ENCODE measurements around the gene RBP7. TPM values are rescaled to one million over a fixed set of nuclear protein-coding genes. Genes with fewer than 3 reads are reported as not detected.

RBP7 gene
- total RNA-seq, 1 experiment from 2014 or later: 6.0 TPM

DNA sequence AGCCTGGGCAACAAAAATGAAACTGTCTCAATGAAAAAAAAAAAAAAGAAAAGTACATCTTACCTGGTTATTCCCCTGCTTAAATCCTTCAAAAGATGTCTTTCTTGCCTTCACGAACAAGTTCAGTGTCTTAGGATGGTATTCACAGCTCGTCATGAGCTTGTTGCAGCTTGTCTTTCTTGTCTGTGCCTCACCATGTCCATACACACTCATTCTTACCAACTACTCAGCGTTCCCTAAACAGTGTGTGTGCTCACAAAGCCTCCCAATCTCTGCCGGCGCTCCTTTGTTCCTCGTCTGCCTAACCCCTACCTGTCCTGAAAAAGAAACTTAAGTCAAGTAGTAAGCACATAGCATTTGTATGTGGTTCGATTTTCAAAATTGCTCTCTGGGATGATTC is 66.8 kb downstream of the RBP7 start:
- ATAC-seq (no peak), DNase-seq (no peak)
- TF ChIP-seq EZH2 (IDR thresholded peaks at IDR 0.05; ENCODE audit: low read length, unreplicated experiment) (no peak), EZH2phosphoT487 (IDR thresholded peaks at IDR 0.05; ENCODE audit: borderline replicate concordance, low read length) (no peak)
- TF ChIP-seq, protein P1, sequence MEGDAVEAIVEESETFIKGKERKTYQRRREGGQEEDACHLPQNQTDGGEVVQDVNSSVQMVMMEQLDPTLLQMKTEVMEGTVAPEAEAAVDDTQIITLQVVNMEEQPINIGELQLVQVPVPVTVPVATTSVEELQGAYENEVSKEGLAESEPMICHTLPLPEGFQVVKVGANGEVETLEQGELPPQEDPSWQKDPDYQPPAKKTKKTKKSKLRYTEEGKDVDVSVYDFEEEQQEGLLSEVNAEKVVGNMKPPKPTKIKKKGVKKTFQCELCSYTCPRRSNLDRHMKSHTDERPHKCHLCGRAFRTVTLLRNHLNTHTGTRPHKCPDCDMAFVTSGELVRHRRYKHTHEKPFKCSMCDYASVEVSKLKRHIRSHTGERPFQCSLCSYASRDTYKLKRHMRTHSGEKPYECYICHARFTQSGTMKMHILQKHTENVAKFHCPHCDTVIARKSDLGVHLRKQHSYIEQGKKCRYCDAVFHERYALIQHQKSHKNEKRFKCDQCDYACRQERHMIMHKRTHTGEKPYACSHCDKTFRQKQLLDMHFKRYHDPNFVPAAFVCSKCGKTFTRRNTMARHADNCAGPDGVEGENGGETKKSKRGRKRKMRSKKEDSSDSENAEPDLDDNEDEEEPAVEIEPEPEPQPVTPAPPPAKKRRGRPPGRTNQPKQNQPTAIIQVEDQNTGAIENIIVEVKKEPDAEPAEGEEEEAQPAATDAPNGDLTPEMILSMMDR (conservative IDR thresholded peaks at IDR 0.05; ENCODE audit: low read depth, low read length): no peak
- Histone ChIP-seq H3F3A (ENCODE audit: low read length, unreplicated experiment) (no peaks in the 10 kb centered on the region), H3K9me2 (replicated peaks; ENCODE audit: low read length) (no peaks in the 10 kb centered on the region), H3K9me3 (ENCODE audit: low read length) (no peaks in the 10 kb centered on the region), H3K9ac (ENCODE audit: low read length) (no peak overlapping the region), H3K27me3 (ENCODE audit: low read length) (no peaks in the 10 kb centered on the region), H3K79me2 (ENCODE audit: low read length) (peaks cover 61% of the 10 kb centered on the region), H3K4me3 (ENCODE audit: low read length) (no peak overlapping the region), H3K36me3 (ENCODE audit: low read depth, low read length) (no peaks in the 10 kb centered on the region), H2AFZ (ENCODE audit: low read length) (no peak overlapping the region), H4K20me1 (ENCODE audit: low read length) (no peaks in the 10 kb centered on the region), H3K4me1 (ENCODE audit: insufficient read depth, low read length) (0 out of 2 replicates have a peak, but pooled peaks cover 6% of the 10 kb centered on the region), H3K27ac (ENCODE audit: low read length) (no peak overlapping the region), H3K4me2 (ENCODE audit: low read length) (no peak overlapping the region)
- no TSS peak for BruUV-seq (replicated peaks)
- POLR2A ChIA-PET (ENCODE audit: unreplicated experiment): no interaction called here
- CTCF ChIA-PET: no interaction called here
- intact Hi-C loops (cut with micrococcal nuclease): no loop called here

DNA sequence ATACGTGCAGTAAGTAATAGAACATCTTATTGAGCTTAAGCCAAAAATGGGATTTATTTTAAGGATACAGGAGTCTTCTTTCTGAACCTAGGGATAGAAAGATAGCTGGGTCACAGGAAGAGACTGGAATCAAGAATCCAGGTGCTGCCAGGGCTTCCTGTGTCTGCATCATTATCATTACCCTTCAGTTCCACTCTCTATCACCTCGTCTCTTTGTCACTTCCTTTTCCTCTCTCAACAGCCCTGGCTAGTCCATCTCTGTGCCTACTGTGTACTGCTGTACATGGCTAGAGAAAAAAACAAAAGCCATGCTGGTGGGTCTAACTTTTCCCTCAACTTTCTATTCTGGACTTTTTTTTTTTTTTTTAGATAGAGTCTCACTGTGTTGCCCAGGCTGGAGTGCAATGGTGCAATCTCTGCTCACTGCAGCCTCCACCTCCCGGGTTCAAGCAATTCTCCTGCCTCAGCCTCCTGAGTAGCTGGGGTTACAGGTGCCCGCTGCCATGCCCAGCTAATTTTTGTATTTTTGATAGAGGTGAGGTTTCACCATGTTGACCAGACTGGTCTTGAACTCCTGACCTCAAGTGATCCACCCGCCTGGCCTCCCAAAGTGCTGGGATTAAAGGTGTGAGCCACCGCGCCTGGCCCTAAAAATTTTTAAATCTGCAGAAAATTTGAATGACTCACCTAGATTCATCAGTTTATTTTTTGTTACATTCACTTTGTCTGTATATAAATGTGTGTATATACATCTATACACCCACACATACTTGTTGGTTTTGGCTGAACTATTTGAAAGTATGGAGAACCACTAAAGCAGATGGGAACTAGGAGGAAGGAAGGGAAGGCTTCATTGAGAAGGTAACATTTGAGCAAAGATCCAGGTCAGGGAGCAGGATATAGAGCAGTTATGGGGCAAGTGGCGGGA is 67.7 kb downstream of the RBP7 start:
- H4K20me1 ChIP-seq (ENCODE audit: low read length): no peaks in the 10 kb centered on the region
- no peaks in the 10 kb centered on the region for H3F3A ChIP-seq (ENCODE audit: low read length, unreplicated experiment)
- no peaks in the 10 kb centered on the region for H3K36me3 ChIP-seq (ENCODE audit: low read depth, low read length)
- H3K9ac ChIP-seq (ENCODE audit: low read length): no peak overlapping the region
- TF ChIP-seq EZH2phosphoT487 (IDR thresholded peaks at IDR 0.05; ENCODE audit: borderline replicate concordance, low read length) (no peak), EZH2 (IDR thresholded peaks at IDR 0.05; ENCODE audit: low read length, unreplicated experiment) (no peak)
- TF ChIP-seq, protein P1 (conservative IDR thresholded peaks at IDR 0.05; ENCODE audit: low read depth, low read length): no peak
- ATAC-seq: no peak
- no TSS peak for BruUV-seq (replicated peaks)
- no peak overlapping the region for H2AFZ ChIP-seq (ENCODE audit: low read length)
- H3K27me3 ChIP-seq (ENCODE audit: low read length): no peaks in the 10 kb centered on the region
- H3K79me2 ChIP-seq (ENCODE audit: low read length): peaks cover 62% of the 10 kb centered on the region
- intact Hi-C loops (cut with micrococcal nuclease): no loop called here
- no peaks in the 10 kb centered on the region for H3K9me2 ChIP-seq (replicated peaks; ENCODE audit: low read length)
- POLR2A ChIA-PET (ENCODE audit: unreplicated experiment): no interaction called here
- no peak for DNase-seq
- H3K4me3 ChIP-seq (ENCODE audit: low read length): no peak overlapping the region
- H3K9me3 ChIP-seq (ENCODE audit: low read length): no peaks in the 10 kb centered on the region
- H3K4me1 ChIP-seq (ENCODE audit: insufficient read depth, low read length): 0 out of 2 replicates have a peak, but pooled peaks cover 6% of the 10 kb centered on the region
- no peak overlapping the region for H3K4me2 ChIP-seq (ENCODE audit: low read length)
- H3K27ac ChIP-seq (ENCODE audit: low read length): no peak overlapping the region
- CTCF ChIA-PET: no interaction called here

DNA sequence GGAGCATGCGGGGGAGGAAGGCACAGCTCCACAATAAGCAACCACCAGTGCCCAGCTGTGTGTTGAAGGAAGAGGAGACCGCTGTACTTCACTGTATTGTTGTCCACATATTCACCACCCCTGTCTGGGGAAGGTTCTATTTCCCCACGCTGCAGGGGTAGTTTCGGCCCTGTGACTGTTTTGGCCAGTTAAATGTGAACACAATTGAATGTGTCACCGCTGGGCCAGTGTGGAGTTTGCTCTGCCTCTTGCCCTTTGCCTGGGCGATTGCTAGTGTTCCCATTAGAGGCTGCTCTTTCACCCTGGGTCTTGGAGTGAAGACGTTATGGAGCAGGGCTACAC is 68.3 kb downstream of the RBP7 start:
- ATAC-seq (no peak), DNase-seq (no peak)
- BruUV-seq (replicated peaks): no TSS peak
- Histone ChIP-seq H3K27me3 (ENCODE audit: low read length) (no peaks in the 10 kb centered on the region), H3K4me1 (ENCODE audit: insufficient read depth, low read length) (0 out of 2 replicates have a peak, but pooled peaks cover 6% of the 10 kb centered on the region), H3K9ac (ENCODE audit: low read length) (no peak overlapping the region), H3K9me3 (ENCODE audit: low read length) (no peaks in the 10 kb centered on the region), H3K27ac (ENCODE audit: low read length) (no peak overlapping the region), H3K79me2 (ENCODE audit: low read length) (peaks cover 56% of the 10 kb centered on the region), H2AFZ (ENCODE audit: low read length) (no peak overlapping the region), H3K9me2 (replicated peaks; ENCODE audit: low read length) (no peaks in the 10 kb centered on the region), H3K4me2 (ENCODE audit: low read length) (no peak overlapping the region), H3K4me3 (ENCODE audit: low read length) (no peak overlapping the region), H4K20me1 (ENCODE audit: low read length) (no peaks in the 10 kb centered on the region), H3K36me3 (ENCODE audit: low read depth, low read length) (no peaks in the 10 kb centered on the region), H3F3A (ENCODE audit: low read length, unreplicated experiment) (no peaks in the 10 kb centered on the region)
- POLR2A ChIA-PET (ENCODE audit: unreplicated experiment): no interaction called here
- intact Hi-C loops (cut with micrococcal nuclease): no loop called here
- TF ChIP-seq EZH2phosphoT487 (IDR thresholded peaks at IDR 0.05; ENCODE audit: borderline replicate concordance, low read length): no peak
- TF ChIP-seq EZH2 (IDR thresholded peaks at IDR 0.05; ENCODE audit: low read length, unreplicated experiment): no peak
- TF ChIP-seq, protein P1 (conservative IDR thresholded peaks at IDR 0.05; ENCODE audit: low read depth, low read length): no peak
- CTCF ChIA-PET: no interaction called here
